GM12865 (cell line): Measurements from ENCODE around the gene NFKB1.
"Not testable (repeated sequence)": the region's sequence is repeated elsewhere in the genome, so short reads cannot be mapped to it uniquely, and the experiment has no call there.

ENCODE experiments used
- DNase-seq: peaks from one replicate; pipeline ENCODE4 v3.0.0; 2010; ENCODE audit warnings: low read depth
- H3K4me3 ChIP-seq: 2 replicates; pipeline ENCODE4 v1.5.1; 2011; ENCODE audit warnings: mild to moderate bottlenecking, low read depth, low read length, control low read depth
- CTCF ChIP-seq: IDR thresholded peaks from 2 replicates; pipeline ENCODE4 v1.5.1; 2011; ENCODE audit warnings: low read length, control low read depth, low read depth, inconsistent platforms; ENCODE audit not compliant: insufficient read depth; ENCODE audit errors: missing control alignments

The NFKB1 gene

GRCh38 chr4:102478186-102478585 is 23.0 kb upstream of the NFKB1 start:
- DNase-seq = no peak
- no peak for TF ChIP-seq CTCF
- no peak overlapping the region for H3K4me3 ChIP-seq

DNA sequence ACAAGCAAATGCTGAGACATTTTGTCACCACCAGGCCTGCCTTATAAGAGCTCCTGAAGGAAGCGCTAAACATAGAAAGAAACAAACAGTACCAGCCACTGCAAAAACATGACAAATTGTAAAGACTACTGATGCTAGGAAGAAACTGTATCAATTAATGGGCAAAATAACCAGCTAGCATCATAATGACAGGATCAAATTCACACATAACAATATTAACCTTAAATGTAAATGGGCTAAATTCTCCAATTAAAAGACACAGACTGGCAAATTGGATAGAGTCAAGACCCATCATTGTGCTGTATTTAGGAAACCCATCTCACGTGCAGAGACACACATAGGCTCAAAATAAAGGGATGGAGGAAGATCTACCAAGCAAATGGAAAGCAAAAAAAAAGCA is 21.3 kb upstream of the NFKB1 start:
- H3K4me3 ChIP-seq, DNase-seq: not testable (repeated sequence)

- no peak for DNase-seq
- TF ChIP-seq CTCF = no peak
Observed at GRCh38 chr4:102483120-102483519, 18.0 kb upstream of the NFKB1 start.

DNA sequence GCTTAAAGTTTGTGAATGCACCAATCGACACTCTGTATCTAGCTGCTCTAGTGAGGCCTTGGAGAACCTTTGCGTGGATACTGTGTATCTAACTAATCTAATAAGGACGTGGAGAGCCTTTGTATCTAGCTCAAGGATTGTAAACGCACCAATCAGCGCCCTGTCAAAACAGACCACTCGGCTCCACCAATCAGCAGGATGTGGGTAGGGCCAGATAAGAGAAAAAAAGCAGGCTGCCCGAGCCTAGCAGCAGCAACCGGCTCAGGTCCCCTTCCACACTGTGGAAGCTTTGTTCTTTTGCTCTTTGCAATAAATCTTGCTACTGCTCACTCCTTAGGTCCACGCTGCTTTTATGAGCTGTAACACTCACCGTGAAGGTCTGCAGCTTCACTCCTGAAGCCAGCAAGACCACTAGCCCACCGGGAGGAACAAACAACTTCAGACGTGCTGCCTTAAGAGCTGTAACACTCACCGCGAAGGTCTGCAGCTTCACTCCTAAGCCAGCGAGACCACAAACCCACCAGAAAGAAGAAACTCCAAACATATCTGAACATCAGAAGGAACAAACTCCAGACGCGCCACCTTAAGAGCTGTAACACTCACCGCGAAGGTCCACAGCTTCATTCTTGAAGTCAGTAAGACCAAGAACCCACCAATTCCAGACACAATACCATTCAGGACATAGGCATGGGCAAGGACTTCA is 17.0 kb upstream of the NFKB1 start:
- H3K4me3 ChIP-seq, DNase-seq: not testable (repeated sequence)

More at GRCh38 chr4:102483120-102483519, 18.0 kb upstream of the NFKB1 start:
- no peak overlapping the region for H3K4me3 ChIP-seq

GRCh38 chr4:102492531-102493241 is 8.5 kb upstream of the NFKB1 start:
- no peak for DNase-seq
- H3K4me3 ChIP-seq = no peak overlapping the region
- TF ChIP-seq CTCF = no peak

DNA sequence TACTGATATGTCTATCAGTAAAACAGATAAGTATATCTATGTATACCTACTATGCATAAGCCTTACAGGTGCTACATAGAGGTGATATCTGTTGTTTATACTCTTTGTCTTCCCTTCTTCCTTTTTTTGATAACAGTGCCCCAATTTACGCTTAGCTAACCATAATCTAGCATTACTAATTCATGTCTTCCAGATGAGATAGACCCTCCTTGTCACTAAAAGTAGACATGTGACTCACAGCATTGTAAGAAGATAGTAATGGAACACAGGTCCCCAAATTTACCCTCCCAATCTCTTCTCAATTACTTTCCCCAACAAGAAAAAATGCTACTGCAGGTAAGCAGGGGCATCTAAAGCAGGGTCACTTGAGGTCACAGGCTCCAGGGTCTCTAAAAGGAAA is 7.9 kb upstream of the NFKB1 start:
- H3K4me3 ChIP-seq = no peak overlapping the region
- TF ChIP-seq CTCF = no peak
- DNase-seq = no peak

DNA sequence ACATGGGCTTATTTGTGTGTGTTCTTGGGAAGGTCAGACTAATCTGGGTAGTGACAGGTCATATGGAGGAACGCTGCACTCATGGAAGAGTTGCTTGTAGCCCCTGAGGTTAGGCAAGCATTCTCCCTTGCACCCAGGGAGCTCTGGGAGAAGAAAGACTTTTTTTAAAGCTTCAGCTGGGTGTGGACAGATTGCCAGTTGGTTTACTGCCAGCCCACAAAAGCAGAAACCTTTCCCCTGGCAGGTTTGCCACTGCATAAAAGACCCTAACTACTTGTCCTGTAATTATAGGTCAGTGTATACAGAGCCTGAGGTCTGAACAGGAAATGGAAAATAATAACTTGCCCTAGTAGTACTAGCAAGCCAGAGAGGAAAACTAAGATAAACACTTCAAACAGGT is 7.4 kb upstream of the NFKB1 start:
- DNase-seq = no peak
- no peak overlapping the region for H3K4me3 ChIP-seq
- TF ChIP-seq CTCF = no peak

DNA sequence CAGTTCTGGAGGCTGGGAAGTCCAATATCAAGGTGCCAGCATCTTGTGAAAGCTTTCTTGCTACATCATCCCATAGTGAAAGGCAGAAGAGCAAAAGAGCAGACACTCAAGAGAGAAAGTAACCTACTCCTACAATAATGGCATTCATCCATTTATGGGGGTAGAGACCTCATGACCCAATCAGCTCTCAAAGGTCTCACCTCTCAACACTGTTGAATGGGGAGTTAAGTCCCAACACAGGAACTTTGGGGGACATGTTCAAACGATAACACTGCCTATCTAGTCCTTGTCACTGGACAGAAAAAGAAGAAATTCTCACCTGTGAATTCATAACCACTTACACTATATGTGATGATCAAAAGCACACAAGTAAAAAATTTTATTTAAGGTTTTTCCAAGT is 6.6 kb upstream of the NFKB1 start:
- no peak overlapping the region for H3K4me3 ChIP-seq
- TF ChIP-seq CTCF = no peak
- no peak for DNase-seq
